ENCODE measurements around the gene DCLK1.

The DCLK1 gene

GRCh38 chr13:35733827-35734226 is 397.4 kb downstream of the DCLK1 start:
- no peak overlapping the region for H3K4me3 ChIP-seq (replicated peaks; ENCODE audit: low read depth, low read length)
- no peak for TF ChIP-seq CTCF (IDR thresholded peaks at IDR 0.05; ENCODE audit: insufficient read depth, low read length, poor library complexity, severe bottlenecking)
- no peak for DNase-seq (ENCODE audit: extremely low read depth, insufficient read length)

GRCh38 chr13:35732565-35732964 is 398.6 kb downstream of the DCLK1 start:
- H3K27me3 ChIP-seq (replicated peaks; ENCODE audit: control insufficient read depth, insufficient read depth, low read length), result no peaks in the 10 kb centered on the region
- no peaks in the 10 kb centered on the region for H3K36me3 ChIP-seq (ENCODE audit: control insufficient read depth, insufficient read depth, low read length)
- TF ChIP-seq CTCF (IDR thresholded peaks at IDR 0.05; ENCODE audit: insufficient read depth, low read length, poor library complexity, severe bottlenecking), result no peak
- no peak for DNase-seq (ENCODE audit: extremely low read depth, insufficient read length)
- no peak overlapping the region for H3K4me3 ChIP-seq (replicated peaks; ENCODE audit: low read depth, low read length)

More at GRCh38 chr13:35733827-35734226, 397.4 kb downstream of the DCLK1 start:
- H3K36me3 ChIP-seq (ENCODE audit: control insufficient read depth, insufficient read depth, low read length), result no peaks in the 10 kb centered on the region
- H3K27me3 ChIP-seq (replicated peaks; ENCODE audit: control insufficient read depth, insufficient read depth, low read length), result no peaks in the 10 kb centered on the region

GRCh38 chr13:35731471-35731870 is 399.7 kb downstream of the DCLK1 start:
- no peaks in the 10 kb centered on the region for H3K27me3 ChIP-seq (replicated peaks; ENCODE audit: control insufficient read depth, insufficient read depth, low read length)
- H3K4me3 ChIP-seq (replicated peaks; ENCODE audit: low read depth, low read length), result no peak overlapping the region
- no peak for DNase-seq (ENCODE audit: extremely low read depth, insufficient read length)
- no peak for TF ChIP-seq CTCF (IDR thresholded peaks at IDR 0.05; ENCODE audit: insufficient read depth, low read length, poor library complexity, severe bottlenecking)
- no peaks in the 10 kb centered on the region for H3K36me3 ChIP-seq (ENCODE audit: control insufficient read depth, insufficient read depth, low read length)

GRCh38 chr13:35729926-35730627 is 401.1 kb downstream of the DCLK1 start:
- no peak for DNase-seq (ENCODE audit: extremely low read depth, insufficient read length)
- H3K36me3 ChIP-seq (ENCODE audit: control insufficient read depth, insufficient read depth, low read length), result no peaks in the 10 kb centered on the region
- H3K4me3 ChIP-seq (replicated peaks; ENCODE audit: low read depth, low read length), result no peak overlapping the region
- TF ChIP-seq CTCF (IDR thresholded peaks at IDR 0.05; ENCODE audit: insufficient read depth, low read length, poor library complexity, severe bottlenecking), result no peak
- no peaks in the 10 kb centered on the region for H3K27me3 ChIP-seq (replicated peaks; ENCODE audit: control insufficient read depth, insufficient read depth, low read length)

- Histone ChIP-seq H3K36me3 (ENCODE audit: control insufficient read depth, insufficient read depth, low read length) (no peaks in the 10 kb centered on the region), H3K27me3 (replicated peaks; ENCODE audit: control insufficient read depth, insufficient read depth, low read length) (no peaks in the 10 kb centered on the region), H3K4me3 (replicated peaks; ENCODE audit: low read depth, low read length) (no peak overlapping the region)
- no peak for DNase-seq (ENCODE audit: extremely low read depth, insufficient read length)
- no peak for TF ChIP-seq CTCF (IDR thresholded peaks at IDR 0.05; ENCODE audit: insufficient read depth, low read length, poor library complexity, severe bottlenecking)
Observed at GRCh38 chr13:35727881-35728280, 403.3 kb downstream of the DCLK1 start.

- no peak for TF ChIP-seq CTCF (IDR thresholded peaks at IDR 0.05; ENCODE audit: insufficient read depth, low read length, poor library complexity, severe bottlenecking)
- no peak for DNase-seq (ENCODE audit: extremely low read depth, insufficient read length)
- Histone ChIP-seq H3K36me3 (ENCODE audit: control insufficient read depth, insufficient read depth, low read length) (no peaks in the 10 kb centered on the region), H3K27me3 (replicated peaks; ENCODE audit: control insufficient read depth, insufficient read depth, low read length) (no peaks in the 10 kb centered on the region), H3K4me3 (replicated peaks; ENCODE audit: low read depth, low read length) (no peak overlapping the region)
Observed at GRCh38 chr13:35724446-35724845, 406.7 kb downstream of the DCLK1 start.

Data from GM06990 (cell line).